Skin of body (tissue), 2 donors: Measurements from ENCODE around the gene CNGA1. TPM values are rescaled to one million over a fixed set of nuclear protein-coding genes. Genes with fewer than 3 reads are reported as not detected.

ENCODE experiments used
- DNase-seq: peaks from one replicate; lab custom pipeline; 2025; lab: John Stamatoyannopoulos, UW
- total RNA-seq: library from RNA; depleted of rRNA; stranded (reverse); fragments of >200 nt; gene quantifications from one replicate; pipeline ENCODE4 v1.2.3, GENCODE V29; 2014

The CNGA1 gene
- total RNA-seq = 3.4 TPM

GRCh38 chr4:48016141-48017107, at the start of gene CNGA1, which contains the start of gene NIPAL1:
Gene CNGA1, minus strand, starts transcription at chr4:48016681. Its CDS starts 63,992 bp downstream, at chr4:47952689.
Gene NIPAL1, plus strand, starts transcription at chr4:48016772. Its CDS starts 68 bp downstream, at chr4:48016840.
- DNase-seq = peak; percentile 12

- DNase-seq = no peak
Measured at GRCh38 chr4:48065587-48066052, 49.1 kb upstream of the CNGA1 start.

DNA sequence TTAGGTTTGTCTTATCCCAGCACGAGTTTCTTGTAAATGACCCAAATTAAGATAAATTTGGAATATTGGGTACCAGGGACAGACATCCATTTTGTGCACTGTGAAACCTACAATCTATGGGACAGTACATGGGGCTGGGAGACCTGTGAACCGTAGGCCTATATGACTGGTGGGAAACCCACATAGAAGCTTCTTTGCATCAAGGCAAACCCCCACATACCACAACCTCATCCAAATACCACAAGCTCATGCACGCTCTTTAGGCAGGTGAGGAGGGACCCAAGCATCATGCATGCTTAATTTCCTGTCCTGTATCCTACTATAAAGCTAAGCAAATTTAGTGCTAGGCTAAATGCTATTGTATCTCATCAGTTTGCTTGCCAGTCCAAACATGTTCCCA, 47.9 kb upstream of the CNGA1 start:
- no peak for DNase-seq

GRCh38 chr4:48058617-48059530, 42.4 kb upstream of the CNGA1 start:
- no peak for DNase-seq

DNA sequence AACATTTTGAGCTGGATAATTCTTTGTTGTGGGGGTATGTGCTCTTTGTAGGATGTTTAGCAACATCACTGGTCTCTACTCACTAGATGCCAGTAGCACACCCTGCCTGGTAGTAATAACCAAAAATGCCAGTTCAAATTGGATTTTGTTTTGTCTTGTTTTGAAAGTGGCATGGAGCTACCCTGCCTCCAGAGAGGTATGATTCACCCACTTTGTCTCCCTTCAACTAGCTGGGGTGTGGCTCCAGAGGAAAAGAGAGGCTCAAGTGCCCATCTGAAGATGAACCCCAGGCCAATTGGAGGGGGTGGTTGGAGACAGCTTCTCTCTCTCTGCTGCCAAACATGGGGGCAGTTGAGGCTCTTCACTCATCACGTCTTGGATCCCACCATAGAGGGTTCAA, 34.6 kb upstream of the CNGA1 start:
- no peak for DNase-seq

- no peak for DNase-seq
Measured at GRCh38 chr4:48049483-48049882, 33.0 kb upstream of the CNGA1 start.

DNA sequence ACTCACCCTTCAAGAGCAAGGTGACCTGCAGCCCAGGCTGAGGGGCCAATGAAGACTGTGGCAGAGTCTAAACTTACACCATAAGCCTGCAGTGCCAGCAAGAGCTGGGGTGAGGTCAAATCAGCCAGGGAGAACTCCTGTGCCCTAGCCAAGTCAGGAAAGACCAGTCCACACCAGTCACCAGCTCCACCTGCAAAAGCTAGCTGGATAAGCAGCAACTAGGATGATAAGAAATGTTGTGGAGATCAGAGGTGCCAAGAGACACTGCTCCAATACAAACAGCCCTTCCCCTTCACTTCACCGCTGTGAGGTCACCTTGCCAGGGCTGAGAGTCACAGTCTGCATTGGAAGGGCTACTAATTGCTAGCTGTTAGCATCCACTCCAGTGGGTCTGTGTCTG, 31.4 kb upstream of the CNGA1 start:
- DNase-seq = no peak

GRCh38 chr4:48047421-48047844, 31.0 kb upstream of the CNGA1 start:
- DNase-seq = no peak

DNA sequence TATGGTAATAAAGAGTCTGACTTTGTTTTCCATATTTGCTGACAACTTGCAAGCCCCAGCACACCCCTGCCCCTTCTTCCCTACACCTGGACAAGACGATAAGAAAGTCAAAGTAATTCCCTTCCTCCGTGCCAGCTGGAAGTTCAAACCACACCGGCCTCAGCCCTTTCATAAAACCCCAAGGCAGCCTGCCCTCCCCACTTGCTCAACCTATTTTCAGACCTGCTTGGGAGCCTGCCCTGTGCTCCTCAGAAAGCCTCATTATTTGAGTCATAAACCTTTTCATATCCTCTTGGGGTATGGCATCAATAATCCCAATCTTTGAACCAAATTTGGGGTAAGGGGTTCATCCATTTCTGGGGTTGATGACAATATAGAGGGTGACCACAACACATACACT, 29.6 kb upstream of the CNGA1 start:
- no peak for DNase-seq

DNA sequence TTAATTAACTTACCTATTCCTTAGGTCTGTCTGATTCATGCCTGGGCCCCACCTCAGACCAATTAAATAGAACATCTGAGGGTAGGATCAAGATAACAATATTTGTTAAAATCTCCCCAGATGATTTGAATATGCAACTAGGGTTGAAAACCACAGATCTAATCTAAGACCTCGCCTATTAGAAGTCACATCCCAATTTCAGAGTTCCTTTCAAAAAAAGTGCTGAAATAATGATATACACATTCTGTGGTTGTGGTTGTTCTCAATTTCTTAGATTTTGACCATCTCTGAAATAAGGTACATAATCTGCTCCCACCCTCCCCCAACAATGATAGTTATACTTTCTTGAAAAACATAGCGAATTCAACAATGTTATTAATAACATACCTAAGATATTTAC, 27.8 kb upstream of the CNGA1 start:
- no peak for DNase-seq

DNA sequence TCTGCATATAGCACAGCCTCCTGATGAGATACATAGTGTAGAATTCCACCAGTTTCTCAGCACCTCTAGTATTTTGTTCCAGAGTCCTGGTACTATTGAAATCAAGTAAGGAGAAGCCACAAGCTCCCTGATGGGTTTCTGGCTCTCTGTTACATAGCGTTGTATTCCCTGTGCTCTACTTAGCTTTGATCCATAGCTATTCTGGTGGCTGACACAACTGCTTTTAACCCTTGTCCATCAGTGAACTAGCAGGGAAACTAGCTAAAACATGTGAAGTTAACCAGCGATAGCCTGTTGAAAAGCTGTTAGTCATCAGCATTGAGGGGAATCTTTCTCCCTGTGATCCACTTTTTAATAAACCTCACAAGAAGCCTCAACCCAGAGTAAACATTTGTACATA, 27.0 kb upstream of the CNGA1 start:
- DNase-seq = no peak

DNA sequence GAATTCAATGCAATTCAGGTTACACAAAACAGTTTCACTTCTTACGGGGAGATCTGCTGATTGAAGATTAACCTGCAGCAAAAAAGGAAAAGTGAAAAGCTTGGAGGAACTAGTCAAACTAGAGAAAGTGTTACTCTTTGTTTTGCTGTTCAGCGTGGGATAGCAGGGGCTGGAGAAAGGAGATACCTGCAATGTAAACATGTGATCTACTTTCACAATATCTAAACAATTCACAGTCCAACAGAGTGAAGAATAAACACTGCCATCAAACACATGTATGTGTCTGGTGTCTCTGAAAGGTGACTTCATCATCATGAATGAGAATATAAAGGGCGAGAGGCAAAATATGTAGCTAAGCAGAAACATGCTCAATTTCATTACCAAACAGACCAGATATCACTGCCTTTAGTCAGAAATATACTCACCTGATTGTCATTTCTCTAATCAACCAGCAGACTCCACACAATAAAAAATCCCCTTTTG, 26.5 kb upstream of the CNGA1 start:
- DNase-seq = no peak

DNA sequence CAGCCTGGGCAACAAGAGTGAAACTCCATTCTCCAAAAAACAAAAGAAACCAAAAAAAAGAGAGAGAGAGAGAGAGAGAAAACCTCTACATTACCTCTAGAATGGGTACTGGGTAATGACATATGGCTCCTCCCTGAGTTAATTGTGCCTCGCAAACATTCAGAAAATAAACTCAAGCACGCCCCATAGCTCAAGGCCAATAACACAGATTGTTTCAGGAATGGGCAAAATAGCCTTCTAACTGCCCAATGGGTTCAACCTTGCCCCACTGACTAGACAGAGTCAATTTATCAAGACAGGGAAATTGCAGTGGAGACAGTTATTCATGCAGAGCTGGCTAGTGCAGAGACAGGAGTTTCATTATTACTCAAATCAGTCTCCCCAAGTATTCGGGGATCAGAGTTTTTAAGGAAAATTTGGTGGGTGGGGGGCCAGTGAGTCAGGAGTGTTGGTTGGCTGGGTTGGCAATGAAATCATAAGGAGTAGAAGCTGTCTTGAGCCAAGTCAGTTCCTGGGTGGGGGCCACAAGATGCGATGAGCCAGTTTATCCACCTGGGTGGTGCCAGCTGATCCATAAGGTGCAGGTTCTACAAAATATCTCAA, 25.2 kb upstream of the CNGA1 start:
- DNase-seq = no peak

GRCh38 chr4:48039561-48039960, 23.1 kb upstream of the CNGA1 start:
- DNase-seq = no peak

DNA sequence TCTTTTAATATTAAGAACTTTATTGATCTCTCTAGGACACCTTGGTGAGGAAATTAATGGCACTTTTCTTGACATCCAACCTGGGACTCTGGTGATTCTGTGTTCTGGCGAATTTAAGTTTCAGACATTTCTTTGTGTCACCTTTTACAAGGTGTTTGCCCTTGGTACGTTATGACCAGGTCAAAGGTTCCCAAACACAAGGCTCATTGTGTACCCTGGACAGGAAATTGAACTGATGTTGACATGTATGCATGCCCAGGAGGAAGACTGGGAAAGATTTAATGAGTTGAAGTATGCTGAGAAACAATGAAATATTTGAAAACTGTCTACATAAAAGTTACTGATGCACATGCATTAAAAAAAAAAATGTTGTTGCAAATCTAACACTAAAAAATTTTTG, 22.2 kb upstream of the CNGA1 start:
- DNase-seq = no peak

GRCh38 chr4:48037117-48037462, 20.6 kb upstream of the CNGA1 start:
- DNase-seq = no peak

GRCh38 chr4:48035952-48036351, 19.5 kb upstream of the CNGA1 start:
- DNase-seq = no peak

DNA sequence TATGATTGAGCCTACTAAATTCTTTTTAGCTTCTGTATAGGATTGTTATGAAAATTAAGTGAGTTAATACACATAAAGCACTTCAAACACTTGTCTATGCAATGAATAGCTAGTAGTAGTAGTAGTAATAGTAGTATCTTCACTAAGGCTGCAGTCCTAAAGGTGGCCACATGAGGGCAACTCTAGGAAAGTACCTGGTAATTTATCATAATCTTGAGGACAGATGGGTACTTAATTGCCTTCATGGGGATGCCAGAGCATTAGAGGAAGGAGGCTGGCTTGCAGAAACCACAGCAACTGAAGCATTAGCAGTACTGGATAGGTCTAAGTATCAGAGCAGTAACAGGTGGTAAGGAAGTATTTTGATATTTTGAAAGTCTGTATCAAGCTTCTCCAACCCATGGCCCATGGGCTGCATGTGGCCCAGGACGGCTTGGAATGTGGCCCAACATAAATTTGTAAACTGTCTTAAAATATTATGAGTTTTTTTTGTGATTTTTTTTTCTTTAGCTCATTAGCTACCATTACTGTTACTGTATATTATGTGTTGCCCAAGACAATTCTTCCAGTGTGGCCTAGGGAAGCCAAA, 17.4 kb upstream of the CNGA1 start:
- no peak for DNase-seq

- DNase-seq = no peak
Measured at GRCh38 chr4:48033412-48033811, 16.9 kb upstream of the CNGA1 start.

DNA sequence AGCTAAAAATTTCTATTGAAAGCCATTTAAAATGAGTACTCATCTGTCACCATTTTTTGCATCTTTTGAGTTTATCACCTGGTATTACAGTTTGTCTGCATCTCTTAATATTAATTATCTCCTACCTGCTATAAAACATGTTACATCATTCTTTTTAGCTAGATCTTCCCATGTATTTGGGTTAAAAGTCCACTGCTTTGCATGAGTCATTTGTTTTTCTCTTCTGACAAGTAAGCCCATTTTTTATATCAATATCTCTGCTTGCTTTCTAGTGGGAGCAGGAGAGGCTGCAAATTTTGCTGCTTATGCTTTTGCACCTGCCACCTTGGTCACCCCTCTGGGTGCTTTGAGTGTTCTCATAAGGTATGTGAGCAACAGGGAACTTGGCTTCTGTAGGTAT, 16.2 kb upstream of the CNGA1 start:
- DNase-seq = no peak
